HepG2 (cell line): ENCODE results near the gene ATG4B. TPM values are rescaled to one million over a fixed set of nuclear protein-coding genes. Genes with fewer than 3 reads are reported as not detected.

Experiments used
- ATAC-seq: fragments of 200-7000 bp; cut with Tn5 transposase; 3 replicates; pipeline ENCODE4 v1.9.1; 2020; ENCODE audit warnings: mild to moderate bottlenecking, moderate library complexity
- BruUV-seq: library from RNA; stranded (reverse); fragments of 400-500 nt; replicated peaks from 2 replicates; lab custom pipeline; 2021; lab: Mats Ljungman, UMichigan
- CTCF ChIA-PET: fragments of 300-600 bp; formaldehyde crosslinking; extraction: SDS; loops from one replicate; lab custom pipeline; 2021; ENCODE audit warnings: low total read pairs, inconsistent platforms, low intra/inter-chr PET ratio; lab: Yijun Ruan, JAX
- POLR2A ChIA-PET: fragments of 350-600 bp; sonication (Branson Sonifier 250); formaldehyde crosslinking; loops from one replicate; lab custom pipeline; 2020; ENCODE audit warnings: antibody characterized with exemption, inconsistent platforms; lab: Yijun Ruan, JAX
- DNase-seq: peaks from one replicate; pipeline ENCODE4 v3.0.0-alpha.2; 2015; ENCODE audit warnings: low spot score
- FAIRE-seq: peaks from 3 replicates; lab custom pipeline; 2011; peaks lifted over from hg19 to GRCh38; lab: Jason Lieb, UNC
- H2AFZ ChIP-seq: one replicate; pipeline ENCODE4 v1.6.1; 2011; ENCODE audit warnings: low read length, inconsistent platforms
- H3K27ac ChIP-seq: fragments of 300-600 bp; 3 replicates; pipeline ENCODE4 v1.8.0; 2011; ENCODE audit warnings: mixed run types, mild to moderate bottlenecking, mixed read lengths, low read length, inconsistent platforms; ENCODE audit not compliant: insufficient read depth; ENCODE audit errors: extremely low read length
- H3K27me3 ChIP-seq, 2 experiments: fragments of 200-600 bp in 1 of 2; 2 replicates in 1 of 2; 3 replicates in 1 of 2; pipeline versions ENCODE4 v1.6.0 to v1.8.0; 2011; ENCODE audit warnings: low read length in 2 of 2, mild to moderate bottlenecking in 2 of 2, moderate library complexity in 2 of 2, inconsistent platforms in 1 of 2; ENCODE audit not compliant: insufficient read depth in 2 of 2, control insufficient read depth in 1 of 2
- H3K36me3 ChIP-seq, 2 experiments: fragments of 200-600 bp in 1 of 2; replicated peaks in 1 of 2; 2 replicates in 1 of 2; 3 replicates in 1 of 2; pipeline versions ENCODE4 v1.5.1 to v1.8.0; 2011; ENCODE audit warnings: low read length in 2 of 2, inconsistent platforms in 1 of 2; ENCODE audit not compliant: insufficient read depth in 2 of 2, control insufficient read depth in 1 of 2
- H3K4me1 ChIP-seq: 2 replicates; pipeline ENCODE4 v1.5.1; 2012; ENCODE audit warnings: low read length, inconsistent platforms; ENCODE audit not compliant: insufficient read depth
- H3K4me2 ChIP-seq: 2 replicates; pipeline ENCODE4 v1.6.0; 2011; ENCODE audit warnings: low read depth, low read length, inconsistent platforms
- H3K4me3 ChIP-seq, 3 experiments: fragments of 200-600 bp in 1 of 3; sonication (generic), shearing (Covaris generic) in 1 of 3; replicated peaks in 1 of 3; 2 replicates each; pipeline ENCODE4 v1.5.1; 2011 to 2016; ENCODE audit warnings: low read length in 3 of 3, inconsistent platforms in 2 of 3, low read depth in 2 of 3, mild to moderate bottlenecking in 2 of 3, control low read depth in 1 of 3, mixed read lengths in 1 of 3; ENCODE audit not compliant: insufficient read depth in 1 of 3
- H3K79me2 ChIP-seq: one replicate; pipeline ENCODE4 v1.6.1; 2011; ENCODE audit warnings: low read length, inconsistent platforms; ENCODE audit not compliant: insufficient read depth
- H3K9ac ChIP-seq: 2 replicates; pipeline ENCODE4 v1.6.0; 2011; ENCODE audit warnings: mild to moderate bottlenecking, low read depth, low read length, inconsistent platforms; ENCODE audit not compliant: insufficient read depth
- H3K9me3 ChIP-seq: 2 replicates; pipeline ENCODE4 v1.5.1; 2012; ENCODE audit warnings: mild to moderate bottlenecking, low read length
- H4K20me1 ChIP-seq: 2 replicates; pipeline ENCODE4 v1.6.0; 2011; ENCODE audit warnings: inconsistent platforms, mild to moderate bottlenecking, low read length, moderate library complexity; ENCODE audit not compliant: insufficient read depth
- FOSL2 ChIP-seq: sonication (generic); formaldehyde crosslinking; IDR thresholded peaks from 2 replicates; pipeline ENCODE4 v1.4.0; 2020; ENCODE audit warnings: missing genetic modification reagents
- HDAC1 ChIP-seq: sonication (generic); formaldehyde crosslinking; IDR thresholded peaks from 2 replicates; pipeline ENCODE4 v1.5.1; 2020; ENCODE audit warnings: mild to moderate bottlenecking, missing genetic modification reagents
- HNRNPLL ChIP-seq: fragments of 200-400 bp; formaldehyde crosslinking; IDR thresholded peaks from 2 replicates; pipeline ENCODE4 v1.6.1; 2017; ENCODE audit warnings: mild to moderate bottlenecking, low read depth, low read length; ENCODE audit not compliant: poor library complexity, severe bottlenecking
- MIXL1 ChIP-seq: IDR thresholded peaks from 2 replicates; pipeline ENCODE4 v1.6.1; 2016
- POLR2A ChIP-seq, 2 experiments: IDR thresholded peaks; 2 replicates each; pipeline ENCODE4 v1.6.1; 2011; ENCODE audit warnings: low read depth in 2 of 2, low read length in 2 of 2, mild to moderate bottlenecking in 1 of 2, moderate library complexity in 1 of 2; ENCODE audit not compliant: insufficient read depth in 1 of 2
- RBM22 ChIP-seq: fragments of 200-400 bp; formaldehyde crosslinking; optimal IDR thresholded peaks from 2 replicates; pipeline ENCODE3; 2017; ENCODE audit warnings: mild to moderate bottlenecking, low read length, moderate library complexity
- TGIF2 ChIP-seq: IDR thresholded peaks from 2 replicates; pipeline ENCODE4 v1.6.1; 2016; ENCODE audit warnings: control low read depth, missing compliant biosample characterization
- ZC3H13 ChIP-seq: sonication (generic); formaldehyde crosslinking; IDR thresholded peaks from 2 replicates; pipeline ENCODE4 v1.8.1; 2023; ENCODE audit warnings: mild to moderate bottlenecking, missing genetic modification reagents, moderate library complexity
- ZMAT3 ChIP-seq: sonication (generic); formaldehyde crosslinking; conservative IDR thresholded peaks from 2 replicates; pipeline ENCODE4 v1.7.0; 2021; ENCODE audit warnings: missing genetic modification reagents
- ZNF333 ChIP-seq: sonication (generic); formaldehyde crosslinking; IDR thresholded peaks from 2 replicates; pipeline ENCODE4 v1.4.0; 2020; ENCODE audit warnings: mild to moderate bottlenecking, missing genetic modification reagents, borderline replicate concordance
- ZNF382 ChIP-seq: sonication (generic); formaldehyde crosslinking; IDR thresholded peaks from 2 replicates; pipeline ENCODE4 v1.5.0; 2020; ENCODE audit warnings: missing genetic modification reagents, mild to moderate bottlenecking, borderline replicate concordance
- ZNF468 ChIP-seq: sonication (generic); formaldehyde crosslinking; IDR thresholded peaks from 2 replicates; pipeline ENCODE4 v1.8.0; 2022; ENCODE audit warnings: mild to moderate bottlenecking, moderate library complexity, missing genetic modification reagents
- ZNF546 ChIP-seq: sonication (generic); formaldehyde crosslinking; conservative IDR thresholded peaks from 2 replicates; pipeline ENCODE4 v1.8.1; 2023; ENCODE audit warnings: mild to moderate bottlenecking, missing genetic modification reagents
- WGBS: methylation state at CpG from one replicate; pipeline ENCODE4 v1.1.6; 2017; ENCODE audit warnings: low lambda C conversion rate; 5-methylcytosine and 5-hydroxymethylcytosine counted together
- in situ Hi-C: cut with HindIII; loops from 2 replicates; pipeline ENCODE4 v1.10.0; 2017; ENCODE audit warnings: low pct_unique_long_range_greater_than_20kb; ENCODE audit not compliant: extremely low pct_ligation_motif_present
- intact Hi-C: fragments of 100-400 bp; cut with micrococcal nuclease; formaldehyde crosslinking; loops from one replicate; pipeline ENCODE4 v1.10.0; 2022; ENCODE audit not compliant: unreplicated experiment
- polyA plus RNA-seq, 8 experiments: library from polyadenylated mRNA; depleted of rRNA in 3 of 8; stranded (reverse) in 7 of 8; unstranded in 1 of 8; fragments of >200 nt; fragmentation: Illumina TruSeq in 4 of 8; extraction: Trizol in 4 of 8; gene quantifications; 2 replicates each; pipeline versions ENCODE4 v1.2.1 to v1.2.3, GENCODE V29; 2011 to 2016; ENCODE audit warnings: low read depth in 4 of 8, missing spikeins in 1 of 8, mixed read lengths in 1 of 8; ENCODE audit not compliant: insufficient read depth in 1 of 8
- total RNA-seq, 5 experiments: library from RNA; depleted of rRNA; stranded (reverse); fragments of >200 nt; fragmentation: Illumina TruSeq; extraction: Trizol; gene quantifications; 2 replicates each; pipeline ENCODE4 v1.2.3, GENCODE V29; 2016; ENCODE audit warnings: low read depth in 1 of 5
- TF ChIP-seq, protein P1 (sequence below): IDR thresholded peaks from 2 replicates; pipeline ENCODE4 v1.6.1; 2016; ENCODE audit warnings: control low read depth
- TF ChIP-seq, protein P2 (sequence below): sonication (generic); formaldehyde crosslinking; IDR thresholded peaks from 2 replicates; pipeline ENCODE4 v1.5.0; 2020; ENCODE audit warnings: missing genetic modification reagents

Gene ATG4B
- total and polyA plus RNA-seq, 2 of the 13 experiments (the other 11 are each of a cell fraction or from before 2014, with no cell fraction given) = 95.5 to 239 TPM

DNA sequence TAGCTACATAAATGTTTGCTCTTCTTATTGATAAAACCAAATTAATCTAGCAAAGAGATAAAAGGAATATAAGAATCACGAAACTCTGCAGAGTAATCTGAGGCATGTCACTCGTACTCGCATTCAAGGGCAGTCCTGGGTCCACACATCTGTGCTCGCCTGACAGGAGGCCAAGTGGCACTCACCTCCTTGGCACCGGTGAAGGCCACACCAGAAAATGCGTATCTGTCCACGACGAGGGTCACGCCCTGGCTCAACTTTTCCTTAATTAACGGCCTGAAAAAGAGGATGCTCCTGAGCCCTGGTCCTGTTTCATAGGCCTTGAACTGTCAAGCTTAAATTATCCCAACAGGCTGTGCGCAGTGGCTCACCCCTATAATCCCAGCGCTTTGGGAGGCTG lies 42.6 kb downstream of the ATG4B start:
- Histone ChIP-seq H3K4me3 (no peak overlapping the region), H3K36me3 (peaks cover 34 to 82% of the 10 kb centered on the region in 2 experiments), H3K9ac (no peak overlapping the region), H3K4me1 (peaks cover 5% of the 10 kb centered on the region), H4K20me1 (no peaks in the 10 kb centered on the region), H3K27ac (no peak overlapping the region), H2AFZ (no peak overlapping the region), H3K79me2 (peaks cover 11% of the 10 kb centered on the region), H3K9me3 (no peaks in the 10 kb centered on the region), H3K4me2 (no peak overlapping the region), H3K27me3 (no peaks in the 10 kb centered on the region)
- 98% methylated on average over 12 of the region's 12 CpGs for WGBS
- ChIA-PET POLR2A (interaction anchor here (1.6 kb wide), 1 partner anchor 21 kb away, joined by 3 read pairs; no protein-coding TSS in a partner anchor), CTCF (no interaction called here)
- no peak for ATAC-seq
- TF ChIP-seq ZNF468 (CRISPR knock-in tag) (no peak), ZC3H13 (CRISPR knock-in tag) (0 out of 2 replicates have a peak, but pooled peaks have one; percentile 35), HNRNPLL (no peak), POLR2A (IDR thresholded peaks at IDR 0.05; ENCODE audit: insufficient read depth in 1 of 2, low read depth in 2 of 2, low read length in 2 of 2) (peak in 1 of 2 experiments; percentile 36; a peak in 1 of 4 replicates), ZNF333 (CRISPR knock-in tag) (no peak)
- no peak for DNase-seq
- BruUV-seq = no TSS peak
- intact Hi-C loops (no loop called here), in situ Hi-C loops (no loop called here)
- FAIRE-seq = no peak

DNA sequence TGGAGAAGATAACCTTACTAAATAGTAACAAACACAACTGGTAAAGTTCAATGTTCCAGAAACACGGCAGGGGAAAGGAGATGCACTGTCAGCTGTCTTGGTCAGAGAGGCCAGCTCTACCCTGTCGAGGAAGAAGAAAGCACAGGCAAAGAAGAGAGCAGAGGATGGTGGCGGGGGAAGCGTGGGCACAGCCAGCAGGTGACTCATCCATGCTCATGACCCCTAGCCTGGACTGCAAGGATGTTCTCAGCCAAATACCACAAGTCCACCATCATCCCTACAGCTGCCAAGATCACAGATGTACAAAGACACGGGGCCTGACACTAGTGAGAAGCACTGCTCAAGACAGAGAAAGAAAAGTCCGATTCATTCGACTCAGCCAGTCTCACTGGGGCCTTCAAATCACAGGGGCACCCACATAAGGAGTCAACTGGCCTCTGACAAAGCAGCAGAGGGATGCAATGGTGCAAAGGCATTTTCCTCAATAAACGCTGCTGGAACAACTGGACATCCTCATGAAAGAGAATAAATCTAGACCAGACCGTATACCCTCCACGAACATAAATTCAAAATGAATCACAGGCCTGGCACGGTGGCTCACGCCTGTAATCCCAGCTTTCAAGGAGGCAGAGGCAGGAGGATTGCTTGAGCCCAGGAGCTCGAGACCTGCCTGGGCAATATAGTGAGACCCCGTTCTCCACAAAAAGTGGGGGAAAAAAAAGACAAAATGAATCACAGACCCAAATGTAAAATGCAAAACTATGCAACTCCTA lies 43.5 kb downstream of the ATG4B start:
- in situ Hi-C loops = no loop called here
- no peak for FAIRE-seq
- TF ChIP-seq TGIF2 (CRISPR knock-in tag) (no peak), FOSL2 (CRISPR knock-in tag) (peak; percentile 68), RBM22 (peak; percentile 19), HDAC1 (CRISPR knock-in tag) (no peak), ZNF382 (CRISPR knock-in tag) (no peak), ZNF546 (no peak), MIXL1 (CRISPR knock-in tag) (no peak), ZMAT3 (CRISPR knock-in tag) (no peak)
- TF ChIP-seq, protein P1, sequence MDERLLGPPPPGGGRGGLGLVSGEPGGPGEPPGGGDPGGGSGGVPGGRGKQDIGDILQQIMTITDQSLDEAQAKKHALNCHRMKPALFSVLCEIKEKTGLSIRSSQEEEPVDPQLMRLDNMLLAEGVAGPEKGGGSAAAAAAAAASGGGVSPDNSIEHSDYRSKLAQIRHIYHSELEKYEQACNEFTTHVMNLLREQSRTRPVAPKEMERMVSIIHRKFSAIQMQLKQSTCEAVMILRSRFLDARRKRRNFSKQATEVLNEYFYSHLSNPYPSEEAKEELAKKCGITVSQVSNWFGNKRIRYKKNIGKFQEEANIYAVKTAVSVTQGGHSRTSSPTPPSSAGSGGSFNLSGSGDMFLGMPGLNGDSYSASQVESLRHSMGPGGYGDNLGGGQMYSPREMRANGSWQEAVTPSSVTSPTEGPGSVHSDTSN (CRISPR knock-in tag) = no peak
- TF ChIP-seq, protein P2, sequence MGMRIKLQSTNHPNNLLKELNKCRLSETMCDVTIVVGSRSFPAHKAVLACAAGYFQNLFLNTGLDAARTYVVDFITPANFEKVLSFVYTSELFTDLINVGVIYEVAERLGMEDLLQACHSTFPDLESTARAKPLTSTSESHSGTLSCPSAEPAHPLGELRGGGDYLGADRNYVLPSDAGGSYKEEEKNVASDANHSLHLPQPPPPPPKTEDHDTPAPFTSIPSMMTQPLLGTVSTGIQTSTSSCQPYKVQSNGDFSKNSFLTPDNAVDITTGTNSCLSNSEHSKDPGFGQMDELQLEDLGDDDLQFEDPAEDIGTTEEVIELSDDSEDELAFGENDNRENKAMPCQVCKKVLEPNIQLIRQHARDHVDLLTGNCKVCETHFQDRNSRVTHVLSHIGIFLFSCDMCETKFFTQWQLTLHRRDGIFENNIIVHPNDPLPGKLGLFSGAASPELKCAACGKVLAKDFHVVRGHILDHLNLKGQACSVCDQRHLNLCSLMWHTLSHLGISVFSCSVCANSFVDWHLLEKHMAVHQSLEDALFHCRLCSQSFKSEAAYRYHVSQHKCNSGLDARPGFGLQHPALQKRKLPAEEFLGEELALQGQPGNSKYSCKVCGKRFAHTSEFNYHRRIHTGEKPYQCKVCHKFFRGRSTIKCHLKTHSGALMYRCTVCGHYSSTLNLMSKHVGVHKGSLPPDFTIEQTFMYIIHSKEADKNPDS (CRISPR knock-in tag) = no peak

More for the DNA sequence above, 43.5 kb downstream of the ATG4B start:
- intact Hi-C loops = no loop called here
- Histone ChIP-seq H3K27me3 (no peaks in the 10 kb centered on the region; a peak in 1 of 5 replicates), H4K20me1 (no peaks in the 10 kb centered on the region), H3K9me3 (no peaks in the 10 kb centered on the region), H3K79me2 (peaks cover 19% of the 10 kb centered on the region), H3K9ac (no peak overlapping the region), H3K27ac (no peak overlapping the region), H3K4me3 (no peak overlapping the region), H3K36me3 (peaks cover 35 to 75% of the 10 kb centered on the region in 2 experiments), H3K4me2 (no peak overlapping the region), H2AFZ (no peak overlapping the region), H3K4me1 (peaks cover 14% of the 10 kb centered on the region)
- ATAC-seq (peak; percentile 15; the same call in 2 of the 3 replicates), DNase-seq (no peak)
- no TSS peak for BruUV-seq
- POLR2A ChIA-PET = no interaction called here
- WGBS = 93% methylated on average over 14 of the region's 14 CpGs
- CTCF ChIA-PET = no interaction called here
